CD14-positive monocyte (primary cell): ENCODE data around the gene PRR18. TPM values are rescaled to one million over a fixed set of nuclear protein-coding genes. Genes with fewer than 3 reads are reported as not detected.

ENCODE experiments used
- DNase-seq, 3 donors: peaks; one replicate each; pipeline ENCODE4 v3.0.0-alpha.2; 2011 to 2022
- H2AFZ ChIP-seq: 2 replicates; pipeline ENCODE4 v1.6.0; 2012; ENCODE audit warnings: mild to moderate bottlenecking, low read depth, low read length, inconsistent platforms; ENCODE audit not compliant: insufficient read depth, poor library complexity, severe bottlenecking
- H3K27ac ChIP-seq, 2 donors: 1 replicate in 1 of 2; 2 replicates in 1 of 2; pipeline ENCODE4 v1.5.1; 2012 to 2013; ENCODE audit warnings: low read length in 2 of 2, control low read depth in 1 of 2, inconsistent platforms in 1 of 2, low read depth in 1 of 2, mild to moderate bottlenecking in 1 of 2
- H3K27me3 ChIP-seq, 2 donors: one replicate each; pipeline versions ENCODE4 v1.6.0 to v1.6.1; 2011 to 2013; ENCODE audit warnings: low read length in 2 of 2; ENCODE audit not compliant: control insufficient read depth in 2 of 2, insufficient read depth in 2 of 2
- H3K36me3 ChIP-seq, 2 donors: replicated peaks in 1 of 2; 1 replicate in 1 of 2; 2 replicates in 1 of 2; pipeline versions ENCODE4 v1.5.1 to v1.6.1; 2012 to 2013; ENCODE audit warnings: low read length in 2 of 2, control low read depth in 1 of 2, inconsistent platforms in 1 of 2, mild to moderate bottlenecking in 1 of 2; ENCODE audit not compliant: insufficient read depth in 2 of 2, control insufficient read depth in 1 of 2
- H3K4me1 ChIP-seq, 2 donors: 1 replicate in 1 of 2; 2 replicates in 1 of 2; pipeline versions ENCODE4 v1.5.1 to v1.6.1; 2012 to 2013; ENCODE audit warnings: low read length in 2 of 2, control low read depth in 1 of 2, inconsistent platforms in 1 of 2, mild to moderate bottlenecking in 1 of 2, moderate library complexity in 1 of 2; ENCODE audit not compliant: insufficient read depth in 2 of 2, control insufficient read depth in 1 of 2
- H3K4me2 ChIP-seq: replicated peaks from 2 replicates; pipeline ENCODE3; 2012; ENCODE audit warnings: low read length, moderate library complexity, mild to moderate bottlenecking; ENCODE audit not compliant: poor library complexity, severe bottlenecking; ENCODE audit errors: extremely low read depth
- H3K4me3 ChIP-seq, 3 experiments: fragments of 200-600 bp in 1 of 3; sonication (generic) in 1 of 3; replicated peaks in 1 of 3; 1 replicate in 2 of 3; 2 replicates in 1 of 3; pipeline ENCODE4 v1.5.1; 2011 to 2013; ENCODE audit warnings: low read length in 3 of 3, mild to moderate bottlenecking in 3 of 3, control low read depth in 2 of 3, low read depth in 2 of 3, inconsistent platforms in 1 of 3, moderate library complexity in 1 of 3
- H3K79me2 ChIP-seq: 2 replicates; pipeline ENCODE4 v1.6.0; 2012; ENCODE audit warnings: mild to moderate bottlenecking, control low read depth, inconsistent platforms, low read length, moderate library complexity; ENCODE audit not compliant: insufficient read depth
- H3K9ac ChIP-seq: 2 replicates; pipeline ENCODE4 v1.6.0; 2017; ENCODE audit warnings: low read length, mild to moderate bottlenecking; ENCODE audit not compliant: insufficient read depth, poor library complexity, severe bottlenecking
- H3K9me3 ChIP-seq, 2 donors: replicated peaks in 1 of 2; 1 replicate in 1 of 2; 2 replicates in 1 of 2; pipeline versions ENCODE4 v1.5.1 to v1.6.1; 2012 to 2013; ENCODE audit warnings: low read length in 2 of 2, control low read depth in 1 of 2; ENCODE audit not compliant: control insufficient read depth in 1 of 2, insufficient read depth in 1 of 2
- H4K20me1 ChIP-seq: 2 replicates; pipeline ENCODE4 v1.6.0; 2012; ENCODE audit warnings: mild to moderate bottlenecking, low read length, control low read depth, moderate library complexity; ENCODE audit not compliant: insufficient read depth
- H3K27ac Mint-ChIP-seq, 7 donors: one replicate each; pipeline ENCODE4 v1.8.0; 2020; ENCODE audit warnings: mild to moderate bottlenecking in 7 of 7, mixed read lengths in 7 of 7, moderate library complexity in 6 of 7, inconsistent platforms in 2 of 7
- H3K27me3 Mint-ChIP-seq, 3 donors: one replicate each; pipeline ENCODE4 v1.8.0; 2021 to 2022; ENCODE audit warnings: low read depth in 3 of 3, mild to moderate bottlenecking in 3 of 3, mixed read lengths in 3 of 3, moderate library complexity in 3 of 3, inconsistent platforms in 1 of 3
- H3K36me3 Mint-ChIP-seq, 2 donors: one replicate each; pipeline ENCODE4 v1.8.0; 2020; ENCODE audit warnings: mixed read lengths in 2 of 2, inconsistent platforms in 1 of 2, mild to moderate bottlenecking in 1 of 2
- H3K4me1 Mint-ChIP-seq: one replicate; pipeline ENCODE4 v1.8.0; 2020; ENCODE audit warnings: mild to moderate bottlenecking, mixed read lengths
- H3K4me3 Mint-ChIP-seq, 2 donors: one replicate each; pipeline ENCODE4 v1.8.0; 2020; ENCODE audit warnings: mild to moderate bottlenecking in 2 of 2, mixed read lengths in 2 of 2, moderate library complexity in 1 of 2
- H3K9me3 Mint-ChIP-seq, 7 donors: one replicate each; pipeline ENCODE4 v1.8.0; 2020 to 2022; ENCODE audit warnings: mixed read lengths in 7 of 7, mild to moderate bottlenecking in 6 of 7, moderate library complexity in 6 of 7, inconsistent platforms in 2 of 7
- WGBS: methylation state at CpG from one replicate; pipeline ENCODE4 v1.1.5; 2013; ENCODE audit warnings: missing lambda C conversion rate; ENCODE audit not compliant: insufficient coverage; 5-methylcytosine and 5-hydroxymethylcytosine counted together
- intact Hi-C, 2 donors: fragments of 100-400 bp; cut with micrococcal nuclease; formaldehyde crosslinking; loops; one replicate each; pipeline versions ENCODE4 v1.15.0 to v1.15.1; 2023
- polyA plus RNA-seq, 3 donors: library from polyadenylated mRNA; depleted of rRNA in 1 of 3; unstranded in 2 of 3; stranded (reverse) in 1 of 3; fragments of 300-500 nt in 2 of 3; fragments of >200 nt in 1 of 3; fragmentation: Illumina TruSeq in 2 of 3; gene quantifications; 1 replicate in 2 of 3; 2 replicates in 1 of 3; pipeline ENCODE4 v1.2.3, GENCODE V29; 2012 to 2021
- TF ChIP-seq, protein P1 (sequence below): fragments of 200-600 bp; IDR thresholded peaks from one replicate; pipeline ENCODE4 v1.8.0; 2022; ENCODE audit warnings: antibody characterized with exemption, mild to moderate bottlenecking

PRR18 gene
- polyA plus RNA-seq, 3 donors: not detected

DNA sequence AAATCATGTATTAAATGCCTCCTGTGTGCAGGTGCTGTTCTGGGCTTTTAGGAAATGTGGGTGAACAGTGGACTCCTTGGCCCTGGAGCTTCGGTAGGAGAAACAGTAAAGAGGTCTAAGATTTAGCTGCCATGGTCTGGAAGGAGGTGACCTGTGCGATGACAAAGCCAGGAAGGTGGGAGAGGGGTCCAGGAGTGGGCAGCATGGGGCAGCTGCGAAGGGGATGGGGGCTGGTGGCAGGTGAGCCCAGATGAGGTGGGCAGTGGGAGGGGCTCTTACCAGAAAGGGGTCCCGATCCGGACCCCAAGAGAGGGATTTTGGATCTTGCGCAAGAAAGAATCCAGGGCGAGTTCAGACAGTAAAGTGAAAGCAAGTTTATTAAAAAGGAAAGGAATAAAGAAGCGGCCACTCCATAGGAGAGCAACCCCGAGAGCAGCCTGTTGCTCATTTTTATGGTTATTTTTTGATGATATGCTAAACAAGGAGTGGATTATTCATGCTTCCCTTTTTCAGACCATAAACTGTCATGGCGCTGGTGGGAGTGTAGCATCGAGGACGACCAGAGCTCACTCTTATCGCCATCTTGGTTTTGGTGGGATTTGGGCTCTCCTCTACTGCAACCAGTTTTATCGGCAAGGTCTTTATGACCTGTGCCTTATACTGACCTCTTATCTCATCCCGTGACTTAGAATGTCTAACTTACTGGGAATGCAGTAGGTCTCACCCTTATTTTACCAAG, 38.7 kb downstream of the PRR18 start:
- WGBS: 84% methylated on average over 8 of the region's 15 CpGs
- H3K9ac ChIP-seq: no peak overlapping the region
- no peak for DNase-seq
- peaks cover 1 to 6% (median 5%) of the 10 kb centered on the region in 3 donors for H3K27me3 Mint-ChIP-seq
- H3K4me3 ChIP-seq: no peak overlapping the region
- no peaks in the 10 kb centered on the region for H4K20me1 ChIP-seq
- intact Hi-C loops: no loop called here
- peaks cover 2% of the 10 kb centered on the region for H3K4me1 Mint-ChIP-seq
- H3K79me2 ChIP-seq: no peaks in the 10 kb centered on the region
- TF ChIP-seq, protein P1, sequence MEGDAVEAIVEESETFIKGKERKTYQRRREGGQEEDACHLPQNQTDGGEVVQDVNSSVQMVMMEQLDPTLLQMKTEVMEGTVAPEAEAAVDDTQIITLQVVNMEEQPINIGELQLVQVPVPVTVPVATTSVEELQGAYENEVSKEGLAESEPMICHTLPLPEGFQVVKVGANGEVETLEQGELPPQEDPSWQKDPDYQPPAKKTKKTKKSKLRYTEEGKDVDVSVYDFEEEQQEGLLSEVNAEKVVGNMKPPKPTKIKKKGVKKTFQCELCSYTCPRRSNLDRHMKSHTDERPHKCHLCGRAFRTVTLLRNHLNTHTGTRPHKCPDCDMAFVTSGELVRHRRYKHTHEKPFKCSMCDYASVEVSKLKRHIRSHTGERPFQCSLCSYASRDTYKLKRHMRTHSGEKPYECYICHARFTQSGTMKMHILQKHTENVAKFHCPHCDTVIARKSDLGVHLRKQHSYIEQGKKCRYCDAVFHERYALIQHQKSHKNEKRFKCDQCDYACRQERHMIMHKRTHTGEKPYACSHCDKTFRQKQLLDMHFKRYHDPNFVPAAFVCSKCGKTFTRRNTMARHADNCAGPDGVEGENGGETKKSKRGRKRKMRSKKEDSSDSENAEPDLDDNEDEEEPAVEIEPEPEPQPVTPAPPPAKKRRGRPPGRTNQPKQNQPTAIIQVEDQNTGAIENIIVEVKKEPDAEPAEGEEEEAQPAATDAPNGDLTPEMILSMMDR: no peak
- no peak overlapping the region for H3K4me3 Mint-ChIP-seq
- H3K27ac Mint-ChIP-seq: peak overlapping the region in 1 of 7 donors; percentile 72
- H3K4me1 ChIP-seq: no peaks in the 10 kb centered on the region
- H3K36me3 ChIP-seq: no peaks in the 10 kb centered on the region
- no peaks in the 10 kb centered on the region for H3K9me3 Mint-ChIP-seq
- H3K4me2 ChIP-seq: no peak overlapping the region
- no peaks in the 10 kb centered on the region for H3K36me3 Mint-ChIP-seq
- H3K9me3 ChIP-seq: no peaks in the 10 kb centered on the region
- H2AFZ ChIP-seq: no peak overlapping the region
- no peak overlapping the region for H3K27ac ChIP-seq
- no peaks in the 10 kb centered on the region for H3K27me3 ChIP-seq

DNA sequence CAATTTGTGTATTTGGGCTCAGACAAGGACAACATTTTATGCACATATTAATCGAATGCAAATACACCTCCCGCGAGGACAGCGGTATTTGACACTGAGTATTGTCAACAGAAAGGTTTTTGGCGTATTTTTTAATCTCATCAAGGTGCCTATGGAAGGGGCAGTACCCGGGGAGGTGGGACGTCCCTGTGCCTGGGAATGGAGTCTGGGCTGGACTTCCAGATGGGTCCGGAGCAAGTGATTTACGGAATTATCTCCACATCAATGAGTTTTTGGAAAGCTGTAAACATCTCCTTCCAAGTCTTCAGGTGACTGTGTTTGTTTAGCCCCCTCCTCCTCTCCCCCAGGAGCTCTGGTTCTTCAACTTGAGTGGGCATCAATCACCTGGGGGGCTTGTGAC, 39.8 kb downstream of the PRR18 start:
- H3K4me3 Mint-ChIP-seq: no peak overlapping the region
- Histone ChIP-seq H4K20me1 (no peaks in the 10 kb centered on the region), H3K9me3 (no peaks in the 10 kb centered on the region), H3K79me2 (no peaks in the 10 kb centered on the region), H2AFZ (no peak overlapping the region), H3K27me3 (no peaks in the 10 kb centered on the region), H3K27ac (no peak overlapping the region), H3K36me3 (no peaks in the 10 kb centered on the region), H3K9ac (no peak overlapping the region), H3K4me1 (no peaks in the 10 kb centered on the region), H3K4me3 (no peak overlapping the region), H3K4me2 (no peak overlapping the region)
- 77% methylated on average over 5 of the region's 9 CpGs for WGBS
- intact Hi-C loops: no loop called here
- H3K27ac Mint-ChIP-seq: no peak overlapping the region
- peaks cover 2% of the 10 kb centered on the region for H3K4me1 Mint-ChIP-seq
- TF ChIP-seq, protein P1: no peak
- no peak for DNase-seq
- H3K36me3 Mint-ChIP-seq: no peaks in the 10 kb centered on the region
- no peaks in the 10 kb centered on the region for H3K9me3 Mint-ChIP-seq
- H3K27me3 Mint-ChIP-seq: peaks cover 1 to 6% (median 5%) of the 10 kb centered on the region in 3 donors
